ENCODE results near the gene SMCO2. TPM values are rescaled to one million over a fixed set of nuclear protein-coding genes. Genes with fewer than 3 reads are reported as not detected.

The SMCO2 gene
- total RNA-seq (2021; fragmentation: NEBNext Ultra II Directional; extraction: Animal tissue kit (Norgen Biotek cat#: 25700)) (0.73 and 0.80 TPM in 2 replicates), polyA plus RNA-seq (2011; rRNA removed) (0.11 and 0.24 TPM in 2 replicates), polyA minus RNA-seq (2011; rRNA and poly(A)+ RNA removed) (0.17 TPM in 1 of 2 replicates, not detected in the other)
- polyA plus RNA-seq (2011; cell fraction: cytosol; rRNA removed): 0.41 TPM
- 0.90 TPM for polyA plus RNA-seq (2011; cell fraction: nucleus; rRNA removed)
- 0.17 to 0.44 TPM (median 0.27 TPM) in 4 replicates for polyA plus RNA-seq (2012, experiment 1 of 2)
- not detected for polyA plus RNA-seq (2012, experiment 2 of 2)
- polyA plus RNA-seq (2013, experiment 1 of 2): 0.49 TPM
- polyA plus RNA-seq (2013, experiment 2 of 2): 0.52 TPM
- not detected for polyA minus RNA-seq (2011; cell fraction: cytosol; rRNA and poly(A)+ RNA removed)
- polyA minus RNA-seq (2011; cell fraction: nucleus; rRNA and poly(A)+ RNA removed): not detected
- long read RNA-seq, experiment 1: 0 reads
- long read RNA-seq, experiment 2: 0 reads

GRCh38 chr12:27446436-27446835 is at the start of gene SMCO2:
Gene SMCO2 (plus strand): TSS chr12:27446736. CDS start chr12:27470632, 23,896 bp downstream.
- H2BK5ac ChIP-seq (ENCODE audit: low read depth, low read length): no peak within 1 kb of the TSS
- H4K20me1 ChIP-seq (replicated peaks in 1 of 2; ENCODE audit: control insufficient read depth in 1 of 2, insufficient read depth in 2 of 2, low read length in 2 of 2): no peaks in the 10 kb centered on the region
- no peak within 1 kb of the TSS for H3K4ac ChIP-seq (replicated peaks; ENCODE audit: insufficient read length, low read depth, low read length)
- DNase-seq (ENCODE audit: low read depth in 1 of 2, low spot score in 2 of 2) (no peak), FAIRE-seq (no peak)
- no peaks in the 10 kb centered on the region for H3K4me1 ChIP-seq (replicated peaks in 1 of 4; ENCODE audit: control insufficient read depth in 3 of 4, insufficient read depth in 4 of 4, low read length in 3 of 4)
- no peaks in the 10 kb centered on the region for H3K79me2 ChIP-seq (ENCODE audit: control insufficient read depth in 1 of 2, insufficient read depth in 2 of 2, low read length in 2 of 2)
- H2AK5ac ChIP-seq (ENCODE audit: low read depth, low read length): no peak within 1 kb of the TSS
- H2BK12ac ChIP-seq (ENCODE audit: low read depth, low read length): no peak within 1 kb of the TSS
- H2BK20ac ChIP-seq (ENCODE audit: low read length): no peak within 1 kb of the TSS
- no peak within 1 kb of the TSS for H2AFZ ChIP-seq (ENCODE audit: low read length)
- no peak within 1 kb of the TSS for H3K4me3 ChIP-seq (ENCODE audit: extremely low read depth in 1 of 4, insufficient read depth in 2 of 4, low read depth in 3 of 4, low read length in 4 of 4)
- H3K27ac ChIP-seq (ENCODE audit: low read depth, low read length): no peak within 1 kb of the TSS
- H3K23ac ChIP-seq (ENCODE audit: insufficient read length): no peak within 1 kb of the TSS
- no peak within 1 kb of the TSS for H2BK15ac ChIP-seq (ENCODE audit: low read length)
- H3K23me2 ChIP-seq (ENCODE audit: low read depth, low read length): no peaks in the 10 kb centered on the region
- 88% methylated on average over 3 of the region's 3 CpGs; no CpG with 5 or more reads in 1 of the 2 experiments for WGBS, 2 experiments (ENCODE audit: extremely low coverage in 1 of 2, insufficient coverage in 1 of 2, insufficient read length in 1 of 2, insufficient replicate concordance in 2 of 2, low coverage in 1 of 2, low lambda C conversion rate in 2 of 2, missing lambda C conversion rate in 1 of 2)
- H3K9me3 ChIP-seq (ENCODE audit: insufficient read depth in 2 of 2, low read depth in 1 of 2, low read length in 1 of 2): no peaks in the 10 kb centered on the region
- H3K36me3 ChIP-seq (ENCODE audit: control insufficient read depth in 2 of 4, insufficient read depth in 4 of 4, low read length in 3 of 4): no peaks in the 10 kb centered on the region
- H4K8ac ChIP-seq (ENCODE audit: extremely low read depth, insufficient read depth, low read length): no peak within 1 kb of the TSS
- H3K9ac ChIP-seq (replicated peaks in 1 of 4; ENCODE audit: extremely low read depth in 1 of 4, low read depth in 3 of 4, low read length in 3 of 4): no peak within 1 kb of the TSS
- H4K91ac ChIP-seq (replicated peaks; ENCODE audit: insufficient read length, low read length): no peak within 1 kb of the TSS
- H2BK120ac ChIP-seq (replicated peaks; ENCODE audit: low read depth, low read length): no peak within 1 kb of the TSS
- ChIA-PET CTCF (ENCODE audit: partially characterized antibody) (interaction anchor here (1.4 to 1.7 kb wide), 3 partner anchors 11 to 189 kb away, joined by 4 to 7 read pairs (median 5); no protein-coding TSS in a partner anchor), POLR2A (ENCODE audit: partially characterized antibody) (no interaction called here)
- no peak within 1 kb of the TSS for H4K5ac ChIP-seq (ENCODE audit: insufficient read length, low read depth, low read length)
- no peak within 1 kb of the TSS for H3K18ac ChIP-seq (ENCODE audit: extremely low read depth, low read length)
- H3K56ac ChIP-seq (replicated peaks; ENCODE audit: insufficient read length, low read depth, low read length): no peak within 1 kb of the TSS
- no peaks in the 10 kb centered on the region for H3K27me3 ChIP-seq (replicated peaks in 1 of 4; ENCODE audit: control insufficient read depth in 3 of 4, extremely low read depth in 1 of 4, insufficient read depth in 3 of 4, low read length in 3 of 4)
- H3K79me1 ChIP-seq (ENCODE audit: low read depth, low read length): no peaks in the 10 kb centered on the region
- no peak within 1 kb of the TSS for H3K14ac ChIP-seq (ENCODE audit: insufficient read length)
- H3K4me2 ChIP-seq (ENCODE audit: insufficient read depth in 1 of 2, low read depth in 2 of 2, low read length in 2 of 2): no peak within 1 kb of the TSS
- TF ChIP-seq ASH2L (IDR thresholded peaks at IDR 0.05; ENCODE audit: low read length) (no peak), GTF2F1 (IDR thresholded peaks at IDR 0.05; ENCODE audit: borderline replicate concordance, low read depth, low read length) (no peak), CHD1 (IDR thresholded peaks at IDR 0.05; ENCODE audit: low read depth, low read length) (no peak), TBP (IDR thresholded peaks at IDR 0.05; ENCODE audit: low read depth, low read length) (no peak), GABPA (IDR thresholded peaks at IDR 0.05; ENCODE audit: borderline replicate concordance, insufficient read depth, low read length) (no peak), NANOG (IDR thresholded peaks at IDR 0.05; ENCODE audit: insufficient read depth, low read depth, low read length, poor library complexity, severe bottlenecking) (no peak), JUND (IDR thresholded peaks at IDR 0.05; ENCODE audit: low read length) (no peak), SP4 (IDR thresholded peaks at IDR 0.05; ENCODE audit: low read length) (no peak), HDAC6 (IDR thresholded peaks at IDR 0.05; ENCODE audit: low read depth, low read length) (no peak), FOSL1 (IDR thresholded peaks at IDR 0.05; ENCODE audit: insufficient read depth, low read depth, low read length) (no peak), CBX8 (IDR thresholded peaks at IDR 0.05; ENCODE audit: borderline replicate concordance, low read depth, low read length) (no peak), E2F6 (IDR thresholded peaks at IDR 0.05) (no peak)

Measured in H1 (cell line).